Fibroblast of pulmonary artery (primary cell): Measurements from ENCODE around the gene CACNA2D3.

Experiments
- DNase-seq: peaks from one replicate; pipeline ENCODE4 v3.0.0-alpha.2; 2010; ENCODE audit warnings: low read depth
- H3K4me3 ChIP-seq: replicated peaks from 2 replicates; pipeline ENCODE4 v1.5.1; 2011; ENCODE audit warnings: low read depth, mild to moderate bottlenecking, control low read depth, low read length, moderate library complexity
- CTCF ChIP-seq: IDR thresholded peaks from 2 replicates; pipeline ENCODE4 v1.5.1; 2011; ENCODE audit warnings: mild to moderate bottlenecking, control low read depth, low read length, inconsistent platforms; ENCODE audit errors: missing control alignments

Gene CACNA2D3

GRCh38 chr3:54347060-54347459 is 224.7 kb downstream of the CACNA2D3 start:
- no peak for DNase-seq
- TF ChIP-seq CTCF: no peak
- no peak overlapping the region for H3K4me3 ChIP-seq

- H3K4me3 ChIP-seq: no peak overlapping the region
- no peak for TF ChIP-seq CTCF
- no peak for DNase-seq
Measured at GRCh38 chr3:54347933-54348332, 225.6 kb downstream of the CACNA2D3 start.

DNA sequence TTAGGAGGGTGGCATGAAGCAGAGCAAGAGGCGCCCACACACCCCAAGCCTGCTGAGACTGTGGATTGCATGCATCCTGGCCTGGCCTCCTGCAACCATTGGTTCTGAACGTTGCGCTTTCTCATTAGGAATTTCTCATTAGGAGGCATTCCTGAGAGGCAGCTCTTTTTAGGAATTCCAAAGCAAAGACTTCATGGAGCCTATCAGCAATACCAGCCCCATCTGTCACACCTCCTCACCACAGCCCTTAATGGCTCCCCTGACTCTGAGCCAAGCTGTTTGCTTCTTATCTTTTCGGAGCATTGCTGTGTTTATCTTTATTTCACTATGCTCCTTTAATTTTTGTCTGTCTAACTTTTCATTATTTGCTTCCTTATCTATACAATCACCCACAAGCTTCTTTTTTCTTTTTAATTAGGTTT is 226.9 kb downstream of the CACNA2D3 start:
- DNase-seq: no peak
- no peak overlapping the region for H3K4me3 ChIP-seq
- TF ChIP-seq CTCF: no peak

- TF ChIP-seq CTCF: no peak
- no peak for DNase-seq
- H3K4me3 ChIP-seq: no peak overlapping the region
Measured at GRCh38 chr3:54349691-54350090, 227.3 kb downstream of the CACNA2D3 start.

GRCh38 chr3:54353546-54353945 is 231.2 kb downstream of the CACNA2D3 start:
- no peak for TF ChIP-seq CTCF
- DNase-seq: no peak
- H3K4me3 ChIP-seq: no peak overlapping the region

DNA sequence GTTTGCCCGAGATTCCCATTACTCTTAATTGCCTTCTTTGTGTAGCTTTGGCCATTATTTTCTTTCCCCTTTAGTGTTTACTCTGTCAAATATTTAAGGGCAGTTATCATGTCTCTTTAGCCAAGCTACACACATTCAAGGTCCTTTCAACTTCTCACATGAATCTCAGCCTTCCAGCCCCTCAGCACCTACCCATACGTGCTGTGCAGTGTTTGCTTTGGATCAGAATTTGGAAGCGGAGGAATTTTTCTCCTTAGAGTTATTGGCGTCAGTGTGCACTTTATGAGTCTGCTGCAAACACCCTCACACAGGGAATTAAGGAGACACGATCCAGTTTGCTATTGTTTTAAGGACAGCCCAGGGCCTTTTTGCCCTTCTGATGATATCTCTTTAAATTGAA is 231.6 kb downstream of the CACNA2D3 start:
- no peak overlapping the region for H3K4me3 ChIP-seq
- no peak for DNase-seq
- no peak for TF ChIP-seq CTCF

DNA sequence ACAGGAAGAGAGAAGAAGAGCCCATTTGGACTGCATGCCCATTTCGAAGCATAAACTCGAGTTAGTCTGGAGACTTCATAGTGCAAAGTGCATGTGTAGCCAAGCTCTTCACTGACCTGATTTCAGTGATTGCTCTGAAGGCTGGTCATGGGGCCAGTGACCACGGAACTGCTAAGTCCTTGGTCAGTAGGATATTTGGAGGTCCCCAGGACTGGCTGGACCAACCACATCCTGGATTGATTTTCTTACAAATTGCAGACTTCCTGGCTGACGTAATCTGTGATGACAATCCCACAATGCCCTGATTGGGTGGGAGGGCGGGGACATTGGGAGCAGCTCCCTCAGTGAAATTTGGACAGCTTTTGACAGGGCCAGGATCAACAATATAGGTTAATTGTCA is 233.4 kb downstream of the CACNA2D3 start:
- H3K4me3 ChIP-seq: no peak overlapping the region
- TF ChIP-seq CTCF: no peak
- no peak for DNase-seq
